Endodermal cell (in vitro differentiated cells): ENCODE data around the gene PANK4. TPM values are rescaled to one million over a fixed set of nuclear protein-coding genes. Genes with fewer than 3 reads are reported as not detected.

ENCODE experiments used
- DNase-seq: peaks from one replicate; pipeline ENCODE4 v3.0.0-alpha.2; 2017
- H3K27ac ChIP-seq: 2 replicates; pipeline ENCODE4 v1.5.1; 2013; ENCODE audit warnings: mild to moderate bottlenecking, low read depth, low read length, moderate library complexity
- H3K27me3 ChIP-seq: 2 replicates; pipeline ENCODE4 v1.6.1; 2013; ENCODE audit warnings: mild to moderate bottlenecking, low read length, moderate library complexity; ENCODE audit not compliant: insufficient read depth, control insufficient read depth, poor library complexity, severe bottlenecking
- H3K36me3 ChIP-seq: 2 replicates; pipeline ENCODE4 v1.7.0; 2013; ENCODE audit warnings: mild to moderate bottlenecking, low read length, moderate library complexity; ENCODE audit not compliant: control insufficient read depth, insufficient read depth
- H3K4me1 ChIP-seq: one replicate; pipeline ENCODE4 v1.7.0; 2013; ENCODE audit warnings: low read length; ENCODE audit not compliant: control insufficient read depth, insufficient read depth
- H3K4me3 ChIP-seq: 2 replicates; pipeline ENCODE4 v1.5.1; 2013; ENCODE audit warnings: mild to moderate bottlenecking, low read length, moderate library complexity
- H3K9ac ChIP-seq: 2 replicates; pipeline ENCODE4 v1.6.1; 2013; ENCODE audit warnings: mild to moderate bottlenecking, low read length, moderate library complexity; ENCODE audit not compliant: poor library complexity, severe bottlenecking; ENCODE audit errors: extremely low read depth
- H3K9me3 ChIP-seq: 2 replicates; pipeline ENCODE4 v1.6.1; 2013; ENCODE audit warnings: mild to moderate bottlenecking, low read length, moderate library complexity; ENCODE audit not compliant: control insufficient read depth
- H3K27ac Mint-ChIP-seq: 2 replicates; pipeline ENCODE4 v1.8.0; 2020; ENCODE audit warnings: mixed read lengths
- H3K27me3 Mint-ChIP-seq: 2 replicates; pipeline ENCODE4 v1.8.0; 2021; ENCODE audit warnings: mild to moderate bottlenecking, mixed read lengths; ENCODE audit not compliant: insufficient read depth
- H3K36me3 Mint-ChIP-seq: 2 replicates; pipeline ENCODE4 v1.8.0; 2020; ENCODE audit warnings: low read depth, mixed read lengths
- H3K4me1 Mint-ChIP-seq: 2 replicates; pipeline ENCODE4 v1.8.0; 2020; ENCODE audit warnings: mixed read lengths
- H3K4me3 Mint-ChIP-seq: 2 replicates; pipeline ENCODE4 v1.8.0; 2020; ENCODE audit warnings: mild to moderate bottlenecking, moderate library complexity, mixed read lengths
- H3K9me3 Mint-ChIP-seq: 2 replicates; pipeline ENCODE4 v1.8.0; 2020; ENCODE audit warnings: mild to moderate bottlenecking, mixed read lengths
- WGBS, 2 experiments: methylation state at CpG; one replicate each; pipeline versions ENCODE4 v1.1.5 to v1.1.7; 2013; ENCODE audit warnings: missing lambda C conversion rate in 2 of 2, mixed read lengths in 1 of 2; ENCODE audit not compliant: insufficient coverage in 1 of 2, insufficient read length in 1 of 2; 5-methylcytosine and 5-hydroxymethylcytosine counted together
- total RNA-seq, 2 donors: library from RNA; stranded (reverse); fragmentation: NEBNext Ultra II Directional in 1 of 2; extraction: Animal tissue kit (Norgen Biotek cat#: 25700) in 1 of 2; gene quantifications; 2 replicates in 1 of 2; 3 replicates in 1 of 2; pipeline ENCODE4 v1.2.1, GENCODE V29; 2021
- TF ChIP-seq, protein P1 (sequence below): fragments of 200-600 bp; sonication (generic); conservative IDR thresholded peaks from 2 replicates; pipeline ENCODE4 v1.5.0; 2021; ENCODE audit warnings: antibody characterized with exemption, mild to moderate bottlenecking

The PANK4 gene
- total RNA-seq, 2 donors from 2014 or later: 45.6 to 49.5 TPM

GRCh38 chr1:2517966-2518365 lies 8.4 kb downstream of the PANK4 start:
- 96% methylated on average over 15 to 17 of the region's 17 CpGs for WGBS, 2 experiments
- no peak for DNase-seq
- TF ChIP-seq, protein P1, sequence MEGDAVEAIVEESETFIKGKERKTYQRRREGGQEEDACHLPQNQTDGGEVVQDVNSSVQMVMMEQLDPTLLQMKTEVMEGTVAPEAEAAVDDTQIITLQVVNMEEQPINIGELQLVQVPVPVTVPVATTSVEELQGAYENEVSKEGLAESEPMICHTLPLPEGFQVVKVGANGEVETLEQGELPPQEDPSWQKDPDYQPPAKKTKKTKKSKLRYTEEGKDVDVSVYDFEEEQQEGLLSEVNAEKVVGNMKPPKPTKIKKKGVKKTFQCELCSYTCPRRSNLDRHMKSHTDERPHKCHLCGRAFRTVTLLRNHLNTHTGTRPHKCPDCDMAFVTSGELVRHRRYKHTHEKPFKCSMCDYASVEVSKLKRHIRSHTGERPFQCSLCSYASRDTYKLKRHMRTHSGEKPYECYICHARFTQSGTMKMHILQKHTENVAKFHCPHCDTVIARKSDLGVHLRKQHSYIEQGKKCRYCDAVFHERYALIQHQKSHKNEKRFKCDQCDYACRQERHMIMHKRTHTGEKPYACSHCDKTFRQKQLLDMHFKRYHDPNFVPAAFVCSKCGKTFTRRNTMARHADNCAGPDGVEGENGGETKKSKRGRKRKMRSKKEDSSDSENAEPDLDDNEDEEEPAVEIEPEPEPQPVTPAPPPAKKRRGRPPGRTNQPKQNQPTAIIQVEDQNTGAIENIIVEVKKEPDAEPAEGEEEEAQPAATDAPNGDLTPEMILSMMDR: no peak
- Mint-ChIP-seq H3K4me3 (no peak overlapping the region), H3K4me1 (no peaks in the 10 kb centered on the region), H3K27ac (no peak overlapping the region), H3K9me3 (no peaks in the 10 kb centered on the region), H3K27me3 (no peaks in the 10 kb centered on the region), H3K36me3 (peaks cover 31% of the 10 kb centered on the region)
- Histone ChIP-seq H3K9ac (no peak overlapping the region), H3K36me3 (peaks cover 35% of the 10 kb centered on the region), H3K27me3 (no peaks in the 10 kb centered on the region), H3K27ac (no peak overlapping the region), H3K4me1 (no peaks in the 10 kb centered on the region), H3K4me3 (no peak overlapping the region), H3K9me3 (no peaks in the 10 kb centered on the region)

GRCh38 chr1:2516946-2517345 lies 9.4 kb downstream of the PANK4 start:
- TF ChIP-seq, protein P1: no peak
- DNase-seq: no peak
- Histone ChIP-seq H3K4me3 (no peak overlapping the region), H3K27ac (no peak overlapping the region), H3K9ac (no peak overlapping the region), H3K9me3 (no peaks in the 10 kb centered on the region), H3K36me3 (peaks cover 30% of the 10 kb centered on the region), H3K4me1 (no peaks in the 10 kb centered on the region), H3K27me3 (no peaks in the 10 kb centered on the region)
- Mint-ChIP-seq H3K4me3 (no peak overlapping the region), H3K4me1 (no peaks in the 10 kb centered on the region), H3K27me3 (no peaks in the 10 kb centered on the region), H3K9me3 (no peaks in the 10 kb centered on the region), H3K36me3 (peaks cover 31% of the 10 kb centered on the region), H3K27ac (no peak overlapping the region)
- 95 to 99% methylated on average over 13 to 14 of the region's 14 CpGs for WGBS, 2 experiments

DNA sequence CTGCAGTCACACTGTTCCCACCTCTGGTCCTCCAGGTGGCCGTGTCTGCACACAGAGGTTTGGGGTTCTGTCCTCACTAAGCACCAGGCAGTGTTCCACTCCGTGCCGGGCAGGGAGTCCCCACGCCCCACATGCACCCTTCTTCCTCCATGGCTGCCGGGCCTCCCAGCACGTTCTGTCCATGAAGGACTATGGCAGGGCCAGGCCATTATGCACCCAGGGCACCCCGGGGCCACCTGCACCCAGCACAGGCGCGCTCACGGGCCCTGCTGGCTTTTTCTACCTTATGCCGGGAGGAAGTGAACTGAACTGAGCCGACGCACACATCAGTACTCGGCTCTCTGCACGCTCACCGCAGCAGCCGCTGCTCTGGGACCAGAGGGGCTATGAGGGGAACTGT lies 10.3 kb downstream of the PANK4 start:
- no peak overlapping the region for H3K4me3 Mint-ChIP-seq
- DNase-seq: no peak
- peaks cover 33% of the 10 kb centered on the region for H3K36me3 Mint-ChIP-seq
- H3K27me3 Mint-ChIP-seq: no peaks in the 10 kb centered on the region
- 85 to 94% methylated on average over 9 to 17 of the region's 17 CpGs for WGBS, 2 experiments
- H3K9me3 Mint-ChIP-seq: no peaks in the 10 kb centered on the region
- TF ChIP-seq, protein P1: no peak
- no peak overlapping the region for H3K27ac Mint-ChIP-seq
- H3K9ac ChIP-seq: no peak overlapping the region
- no peaks in the 10 kb centered on the region for H3K27me3 ChIP-seq
- peaks cover 38% of the 10 kb centered on the region for H3K36me3 ChIP-seq
- no peaks in the 10 kb centered on the region for H3K4me1 ChIP-seq
- no peak overlapping the region for H3K27ac ChIP-seq
- no peak overlapping the region for H3K4me3 ChIP-seq
- no peaks in the 10 kb centered on the region for H3K4me1 Mint-ChIP-seq
- no peaks in the 10 kb centered on the region for H3K9me3 ChIP-seq
